Esophagus muscularis mucosa (tissue), 4 donors: ENCODE results near the gene CDK4. TPM values are rescaled to one million over a fixed set of nuclear protein-coding genes. Genes with fewer than 3 reads are reported as not detected.

Experiments used
- DNase-seq: peaks from one replicate; pipeline ENCODE4 v3.0.0-alpha.2; 2017; ENCODE audit errors: extremely low spot score
- H3K27ac ChIP-seq, 4 donors: fragments of 200-600 bp; sonication (generic); replicated peaks in 1 of 4; 1 replicate in 3 of 4; 2 replicates in 1 of 4; pipeline ENCODE4 v1.5.1; 2016 to 2019; ENCODE audit warnings: mild to moderate bottlenecking in 1 of 4
- H3K27me3 ChIP-seq, 4 donors: fragments of 200-600 bp; sonication (generic); one replicate each; pipeline versions ENCODE4 v1.5.1 to v1.6.0; 2016 to 2019
- H3K36me3 ChIP-seq, 4 donors: fragments of 200-600 bp; sonication (generic); one replicate each; pipeline ENCODE4 v1.5.1; 2016 to 2019
- H3K4me1 ChIP-seq, 4 donors: fragments of 200-600 bp; sonication (generic); one replicate each; pipeline ENCODE4 v1.5.1; 2016 to 2019
- H3K4me3 ChIP-seq, 4 donors: fragments of 200-600 bp; sonication (generic); 1 replicate in 2 of 4; 2 replicates in 2 of 4; pipeline ENCODE4 v1.5.1; 2016 to 2019; ENCODE audit warnings: mild to moderate bottlenecking in 4 of 4, moderate library complexity in 1 of 4
- H3K9me3 ChIP-seq, 4 donors: fragments of 200-600 bp; sonication (generic); 1 replicate in 3 of 4; 2 replicates in 1 of 4; pipeline ENCODE4 v1.5.1; 2016 to 2019
- EP300 ChIP-seq: sonication (generic); formaldehyde crosslinking; IDR thresholded peaks from one replicate; pipeline ENCODE4 v1.6.1; 2017; ENCODE audit warnings: antibody characterized with exemption
- POLR2A ChIP-seq: fragments of 450-650 bp; IDR thresholded peaks from one replicate; pipeline ENCODE4 v1.6.1; 2017; ENCODE audit warnings: antibody characterized with exemption, moderate library complexity, mild to moderate bottlenecking, low read depth
- POLR2AphosphoS5 ChIP-seq, 2 donors: sonication (generic); formaldehyde crosslinking; IDR thresholded peaks; one replicate each; pipeline ENCODE4 v1.6.1; 2017; ENCODE audit warnings: antibody characterized with exemption in 2 of 2
- WGBS: methylation state at CpG from one replicate; pipeline ENCODE4 v1.1.5; 2018; 5-methylcytosine and 5-hydroxymethylcytosine counted together
- intact Hi-C: fragments of 100-400 bp; cut with DNase I; formaldehyde crosslinking; loops from one replicate; pipeline ENCODE4 v1.15.1; 2023
- total RNA-seq, 4 donors: library from RNA; depleted of rRNA; stranded (reverse); fragments of >200 nt; gene quantifications; one replicate each; pipeline versions ENCODE4 v1.1.0 to v1.2.1, GENCODE V29; 2016
- TF ChIP-seq, protein P1 (sequence below), 3 experiments: fragments of 200-600 bp in 2 of 3; fragments of 450-650 bp in 1 of 3; sonication (generic) in 2 of 3; IDR thresholded peaks; one replicate each; pipeline ENCODE4 v1.5.1; 2017 to 2019; ENCODE audit warnings: antibody characterized with exemption in 3 of 3, mild to moderate bottlenecking in 2 of 3, moderate library complexity in 1 of 3

Gene CDK4
- total RNA-seq, 4 donors from 2014 or later = 43.6 to 85.7 (median 71.3) TPM

DNA sequence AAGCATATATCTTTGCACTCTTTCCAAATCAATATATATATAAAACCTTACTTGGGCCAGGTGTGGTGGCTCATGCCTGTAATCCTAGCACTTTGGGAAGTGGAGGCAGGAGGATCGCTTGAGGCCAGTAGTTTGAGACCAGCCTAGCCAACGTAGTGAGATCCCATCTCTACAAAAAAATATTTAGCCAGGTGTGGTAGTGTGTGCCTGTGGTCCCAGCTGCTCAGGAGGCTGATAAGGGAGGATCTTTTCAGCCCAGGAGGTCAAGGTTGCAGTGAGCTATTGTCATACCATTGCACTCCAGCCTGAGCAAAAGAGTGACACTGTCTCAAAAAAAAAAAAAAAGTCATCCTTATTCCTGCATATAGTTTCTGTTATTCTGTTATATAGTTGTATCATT lies 43.8 kb downstream of the CDK4 start:
- Histone ChIP-seq H3K4me1 (no peaks in the 10 kb centered on the region), H3K9me3 (peaks cover 0 to 7% (median 3%) of the 10 kb centered on the region in 4 donors), H3K27ac (no peak overlapping the region), H3K27me3 (no peaks in the 10 kb centered on the region), H3K36me3 (peaks cover 10 to 80% (median 34%) of the 10 kb centered on the region in 4 donors), H3K4me3 (no peak overlapping the region)
- WGBS = 94% methylated on average over 2 of the region's 2 CpGs
- DNase-seq = no peak
- intact Hi-C loops = no loop called here
- no peak for TF ChIP-seq POLR2AphosphoS5 (IDR thresholded peaks at IDR 0.05)
- TF ChIP-seq EP300 = no peak
- TF ChIP-seq POLR2A = no peak
- TF ChIP-seq, protein P1, sequence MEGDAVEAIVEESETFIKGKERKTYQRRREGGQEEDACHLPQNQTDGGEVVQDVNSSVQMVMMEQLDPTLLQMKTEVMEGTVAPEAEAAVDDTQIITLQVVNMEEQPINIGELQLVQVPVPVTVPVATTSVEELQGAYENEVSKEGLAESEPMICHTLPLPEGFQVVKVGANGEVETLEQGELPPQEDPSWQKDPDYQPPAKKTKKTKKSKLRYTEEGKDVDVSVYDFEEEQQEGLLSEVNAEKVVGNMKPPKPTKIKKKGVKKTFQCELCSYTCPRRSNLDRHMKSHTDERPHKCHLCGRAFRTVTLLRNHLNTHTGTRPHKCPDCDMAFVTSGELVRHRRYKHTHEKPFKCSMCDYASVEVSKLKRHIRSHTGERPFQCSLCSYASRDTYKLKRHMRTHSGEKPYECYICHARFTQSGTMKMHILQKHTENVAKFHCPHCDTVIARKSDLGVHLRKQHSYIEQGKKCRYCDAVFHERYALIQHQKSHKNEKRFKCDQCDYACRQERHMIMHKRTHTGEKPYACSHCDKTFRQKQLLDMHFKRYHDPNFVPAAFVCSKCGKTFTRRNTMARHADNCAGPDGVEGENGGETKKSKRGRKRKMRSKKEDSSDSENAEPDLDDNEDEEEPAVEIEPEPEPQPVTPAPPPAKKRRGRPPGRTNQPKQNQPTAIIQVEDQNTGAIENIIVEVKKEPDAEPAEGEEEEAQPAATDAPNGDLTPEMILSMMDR (IDR thresholded peaks at IDR 0.05) = no peak

GRCh38 chr12:57707250-57707649 lies 44.9 kb downstream of the CDK4 start:
- no peak for DNase-seq
- no peaks in the 10 kb centered on the region for H3K4me1 ChIP-seq
- intact Hi-C loops = no loop called here
- peaks cover 18 to 81% (median 39%) of the 10 kb centered on the region in 4 donors for H3K36me3 ChIP-seq
- no peak overlapping the region for H3K4me3 ChIP-seq
- H3K9me3 ChIP-seq = peaks cover 0 to 7% (median 3%) of the 10 kb centered on the region in 4 donors
- H3K27ac ChIP-seq = no peak overlapping the region
- TF ChIP-seq, protein P1 (IDR thresholded peaks at IDR 0.05) = no peak
- TF ChIP-seq EP300 = no peak
- no peak for TF ChIP-seq POLR2A
- no peak for TF ChIP-seq POLR2AphosphoS5 (IDR thresholded peaks at IDR 0.05)
- WGBS = 79% methylated on average over 3 of the region's 3 CpGs
- no peaks in the 10 kb centered on the region for H3K27me3 ChIP-seq

DNA sequence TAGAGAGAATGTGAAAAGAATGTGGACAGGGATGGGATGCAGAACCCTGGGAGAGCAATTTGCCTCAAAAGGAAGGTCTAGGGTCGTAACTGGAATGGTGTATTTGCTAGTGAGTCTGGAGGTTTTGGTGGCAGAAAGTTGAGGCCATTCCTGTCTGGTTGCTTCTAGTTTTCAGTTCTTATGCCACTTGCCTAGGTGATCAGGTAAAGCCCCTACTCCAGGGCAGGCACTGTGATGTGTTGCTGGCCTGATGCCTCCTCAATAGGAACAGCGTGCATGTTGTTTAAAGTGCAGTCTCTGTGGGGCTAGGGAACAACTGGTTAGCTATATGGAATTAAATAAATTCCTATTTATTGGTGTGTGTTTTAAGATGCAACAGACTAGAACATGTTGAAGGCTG lies 51.8 kb downstream of the CDK4 start:
- intact Hi-C loops = no loop called here
- TF ChIP-seq EP300 (no peak), POLR2AphosphoS5 (IDR thresholded peaks at IDR 0.05) (no peak), POLR2A (no peak)
- TF ChIP-seq, protein P1 (IDR thresholded peaks at IDR 0.05) = no peak
- 91% methylated on average over 2 of the region's 2 CpGs for WGBS
- DNase-seq = no peak
- Histone ChIP-seq H3K36me3 (peaks cover 25 to 88% (median 60%) of the 10 kb centered on the region in 4 donors), H3K27me3 (no peaks in the 10 kb centered on the region), H3K4me1 (peaks cover 0 to 6% (median 3%) of the 10 kb centered on the region in 4 donors), H3K27ac (no peak overlapping the region), H3K9me3 (peaks cover 0 to 7% (median 3%) of the 10 kb centered on the region in 4 donors), H3K4me3 (no peak overlapping the region)

- Histone ChIP-seq H3K9me3 (no peaks in the 10 kb centered on the region), H3K27ac (no peak overlapping the region), H3K4me1 (peaks cover 8 to 18% (median 14%) of the 10 kb centered on the region in 4 donors), H3K27me3 (no peaks in the 10 kb centered on the region), H3K36me3 (peaks cover 24 to 70% (median 49%) of the 10 kb centered on the region in 4 donors), H3K4me3 (no peak overlapping the region)
- DNase-seq = no peak
- TF ChIP-seq, protein P1 (IDR thresholded peaks at IDR 0.05) = no peak
- no peak for TF ChIP-seq EP300
- TF ChIP-seq POLR2A = no peak
- TF ChIP-seq POLR2AphosphoS5 (IDR thresholded peaks at IDR 0.05) = no peak
- WGBS = 98% methylated on average over 3 of the region's 3 CpGs
- intact Hi-C loops = no loop called here
These were observed 53.7 kb downstream of the CDK4 start for GRCh38 chr12:57698414-57698813.

Other genes with a start within 250 kb of the CDK4 start
- 10 to 100 TPM; 14.4 to 43.9 (median 24.4) TPM for gene DDIT3, start 231.8 kb downstream of the CDK4 start, total RNA-seq
- 10 to 100 TPM; 13.8 to 19.9 (median 16.9) TPM for gene MBD6, start 229.5 kb downstream of the CDK4 start, total RNA-seq
- 100 to 1,000 TPM; 161 to 243 (median 202) TPM for gene DCTN2, start 205.1 kb downstream of the CDK4 start, total RNA-seq
- 1 to 10 TPM; 2.1 to 3.2 (median 2.4) TPM for gene KIF5A, start 202.3 kb downstream of the CDK4 start, total RNA-seq
- 10 to 100 TPM; 22.7 to 30.7 (median 29.0) TPM for gene PIP4K2C, start 161.1 kb downstream of the CDK4 start, total RNA-seq
- gene DTX3, start 147.5 kb downstream of the CDK4 start, total RNA-seq = 10 to 100 TPM; 39.0 to 68.6 (median 46.8) TPM
- gene ARHGEF25, start 140.9 kb downstream of the CDK4 start, total RNA-seq = 100 to 1,000 TPM in 3 of 4 donors, 10 to 100 TPM in 1; 77.7 to 133 (median 111) TPM
- gene B4GALNT1, start 119.1 kb downstream of the CDK4 start, total RNA-seq = 10 to 100 TPM in 2 of 4 donors, 1 to 10 TPM in 2; 2.8 to 10.9 (median 7.3) TPM
- gene OS9, start 58.2 kb downstream of the CDK4 start, total RNA-seq = 100 to 1,000 TPM; 139 to 223 (median 148) TPM
- gene AGAP2, start 13.6 kb downstream of the CDK4 start, total RNA-seq = 10 to 100 TPM in 1 of 4 donors, 1 to 10 TPM in 3; 2.5 to 11.2 (median 3.6) TPM
- gene TSPAN31, start 7.3 kb downstream of the CDK4 start, total RNA-seq = 10 to 100 TPM; 34.3 to 45.1 (median 42.1) TPM
- 10 to 100 TPM in 2 of 4 donors, 1 to 10 TPM in 2; 5.6 to 16.9 (median 10.7) TPM for gene MARCHF9, start 2.8 kb upstream of the CDK4 start, total RNA-seq
- under 1 TPM in 2 of 4 donors, not detected in 2; 0.32 to 0.66 TPM for gene CYP27B1, start 14.8 kb upstream of the CDK4 start, total RNA-seq
- 1 to 10 TPM; 4.2 to 9.8 (median 5.7) TPM for gene METTL1, start 19.8 kb upstream of the CDK4 start, total RNA-seq
- 10 to 100 TPM in 2 of 4 donors, 1 to 10 TPM in 2; 6.6 to 13.2 (median 10.0) TPM for gene EEF1AKMT3, start 20.3 kb upstream of the CDK4 start, total RNA-seq
- 10 to 100 TPM; 17.6 to 38.4 (median 29.2) TPM for gene TSFM, start 30.5 kb upstream of the CDK4 start, total RNA-seq
- 1 to 10 TPM; 2.2 to 5.8 (median 2.8) TPM for gene AVIL, start 66.4 kb upstream of the CDK4 start, total RNA-seq
- gene CTDSP2, start 94.4 kb upstream of the CDK4 start, total RNA-seq = 100 to 1,000 TPM; 127 to 249 (median 196) TPM
- gene ATP23, start 189.3 kb upstream of the CDK4 start, total RNA-seq = 10 to 100 TPM; 10.3 to 17.9 (median 14.8) TPM